ENCODE results near the gene SLC37A1. TPM values are rescaled to one million over a fixed set of nuclear protein-coding genes. Genes with fewer than 3 reads are reported as not detected.
"Not testable (repeated sequence)": the region's sequence is repeated elsewhere in the genome, so short reads cannot be mapped to it uniquely, and the experiment has no call there.

The SLC37A1 gene
- total RNA-seq, 1 donor from 2014 or later, result 28.9 TPM

- Histone ChIP-seq H3K9me3 (no peaks in the 10 kb centered on the region), H3K27me3 (ENCODE audit: low read depth) (peaks cover 24% of the 10 kb centered on the region), H3K27ac (peak overlapping the region; percentile 71), H3K36me3 (no peaks in the 10 kb centered on the region), H3K4me3 (peak overlapping the region; percentile 39), H3K4me1 (peaks cover 8% of the 10 kb centered on the region)
- DNase-seq (peak; percentile 67), ATAC-seq (peak; percentile 86 to 94)
- TF ChIP-seq, protein P1, sequence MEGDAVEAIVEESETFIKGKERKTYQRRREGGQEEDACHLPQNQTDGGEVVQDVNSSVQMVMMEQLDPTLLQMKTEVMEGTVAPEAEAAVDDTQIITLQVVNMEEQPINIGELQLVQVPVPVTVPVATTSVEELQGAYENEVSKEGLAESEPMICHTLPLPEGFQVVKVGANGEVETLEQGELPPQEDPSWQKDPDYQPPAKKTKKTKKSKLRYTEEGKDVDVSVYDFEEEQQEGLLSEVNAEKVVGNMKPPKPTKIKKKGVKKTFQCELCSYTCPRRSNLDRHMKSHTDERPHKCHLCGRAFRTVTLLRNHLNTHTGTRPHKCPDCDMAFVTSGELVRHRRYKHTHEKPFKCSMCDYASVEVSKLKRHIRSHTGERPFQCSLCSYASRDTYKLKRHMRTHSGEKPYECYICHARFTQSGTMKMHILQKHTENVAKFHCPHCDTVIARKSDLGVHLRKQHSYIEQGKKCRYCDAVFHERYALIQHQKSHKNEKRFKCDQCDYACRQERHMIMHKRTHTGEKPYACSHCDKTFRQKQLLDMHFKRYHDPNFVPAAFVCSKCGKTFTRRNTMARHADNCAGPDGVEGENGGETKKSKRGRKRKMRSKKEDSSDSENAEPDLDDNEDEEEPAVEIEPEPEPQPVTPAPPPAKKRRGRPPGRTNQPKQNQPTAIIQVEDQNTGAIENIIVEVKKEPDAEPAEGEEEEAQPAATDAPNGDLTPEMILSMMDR (IDR thresholded peaks at IDR 0.05), result no peak
- intact Hi-C loops (cut with DNase I), result no loop called here
Measured at GRCh38 chr21:42614811-42615351, 101.2 kb downstream of the SLC37A1 start.

DNA sequence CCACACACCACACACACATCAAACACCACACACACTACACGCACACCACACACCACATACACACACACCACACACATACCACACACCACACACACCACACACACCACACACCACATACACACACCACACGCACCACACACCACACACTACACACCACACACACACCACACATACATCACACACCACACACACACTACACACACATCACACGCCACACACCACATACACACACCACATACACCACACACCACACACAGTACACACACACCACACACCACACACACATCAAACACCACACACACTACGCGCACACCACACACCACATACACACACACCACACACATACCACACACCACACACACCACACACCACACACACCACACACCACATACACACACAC lies 101.7 kb downstream of the SLC37A1 start:
- H3K27ac ChIP-seq; H3K4me1 ChIP-seq; intact Hi-C loops (cut with DNase I); H3K4me3 ChIP-seq; H3K36me3 ChIP-seq; ATAC-seq; H3K9me3 ChIP-seq; DNase-seq: not testable (repeated sequence)
- H3K27me3 ChIP-seq (ENCODE audit: low read depth), result peaks cover 24% of the 10 kb centered on the region

GRCh38 chr21:42615924-42616323 lies 102.3 kb downstream of the SLC37A1 start:
- intact Hi-C loops (cut with DNase I), result no loop called here
- H3K27me3 ChIP-seq (ENCODE audit: low read depth), result peaks cover 24% of the 10 kb centered on the region
- TF ChIP-seq, protein P1 (IDR thresholded peaks at IDR 0.05), result no peak
- H3K4me3 ChIP-seq, result peak overlapping the region; percentile 33
- peaks cover 8% of the 10 kb centered on the region for H3K4me1 ChIP-seq
- H3K36me3 ChIP-seq, result no peaks in the 10 kb centered on the region
- no peak for DNase-seq
- ATAC-seq, result no peak
- no peaks in the 10 kb centered on the region for H3K9me3 ChIP-seq
- no peak overlapping the region for H3K27ac ChIP-seq

DNA sequence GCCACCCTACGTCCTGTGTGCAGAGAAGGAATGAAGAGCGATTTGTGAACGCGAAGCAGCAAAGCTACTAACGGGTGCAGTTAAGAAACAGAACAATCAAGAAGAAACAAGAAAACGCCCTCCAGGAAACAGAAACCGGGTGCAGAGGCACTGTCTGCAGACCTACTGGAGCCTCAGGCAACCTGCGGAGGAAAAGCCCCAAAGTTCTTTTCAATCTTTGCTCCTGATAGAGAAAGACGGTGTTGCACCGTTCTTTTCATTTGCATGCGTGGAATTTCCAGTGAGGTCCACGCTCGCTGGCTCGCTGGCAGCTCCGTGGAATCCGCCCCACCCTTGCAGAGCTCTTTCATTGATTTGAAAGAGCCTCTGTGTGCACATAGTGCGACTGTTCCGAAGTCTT lies 102.8 kb downstream of the SLC37A1 start:
- intact Hi-C loops (cut with DNase I), result no loop called here
- DNase-seq (no peak), ATAC-seq (no peak)
- H3K27me3 ChIP-seq (ENCODE audit: low read depth), result peaks cover 27% of the 10 kb centered on the region
- H3K27ac ChIP-seq, result no peak overlapping the region
- TF ChIP-seq, protein P1 (IDR thresholded peaks at IDR 0.05), result no peak
- H3K36me3 ChIP-seq, result no peaks in the 10 kb centered on the region
- peaks cover 8% of the 10 kb centered on the region for H3K4me1 ChIP-seq
- peak overlapping the region; percentile 33 for H3K4me3 ChIP-seq
- H3K9me3 ChIP-seq, result no peaks in the 10 kb centered on the region

GRCh38 chr21:42616941-42617340 lies 103.3 kb downstream of the SLC37A1 start:
- Histone ChIP-seq H3K4me1 (peaks cover 8% of the 10 kb centered on the region), H3K4me3 (peak overlapping the region; percentile 33), H3K27ac (no peak overlapping the region), H3K36me3 (no peaks in the 10 kb centered on the region), H3K27me3 (ENCODE audit: low read depth) (peaks cover 28% of the 10 kb centered on the region), H3K9me3 (no peaks in the 10 kb centered on the region)
- ATAC-seq, result no peak
- DNase-seq, result no peak
- intact Hi-C loops (cut with DNase I), result no loop called here
- TF ChIP-seq, protein P1 (IDR thresholded peaks at IDR 0.05), result no peak

GRCh38 chr21:42617486-42617885 lies 103.8 kb downstream of the SLC37A1 start:
- ATAC-seq, result no peak
- Histone ChIP-seq H3K27ac (no peak overlapping the region), H3K36me3 (no peaks in the 10 kb centered on the region), H3K27me3 (ENCODE audit: low read depth) (peaks cover 28% of the 10 kb centered on the region), H3K4me3 (no peak overlapping the region), H3K9me3 (no peaks in the 10 kb centered on the region), H3K4me1 (peaks cover 8% of the 10 kb centered on the region)
- TF ChIP-seq, protein P1 (IDR thresholded peaks at IDR 0.05), result no peak
- intact Hi-C loops (cut with DNase I), result no loop called here
- no peak for DNase-seq
